ENCODE measurements around the gene TUBGCP6. TPM values are rescaled to one million over a fixed set of nuclear protein-coding genes. Genes with fewer than 3 reads are reported as not detected.

TUBGCP6 gene
- polyA plus RNA-seq, 1 donor from 2014 or later: 74.5 TPM

DNA sequence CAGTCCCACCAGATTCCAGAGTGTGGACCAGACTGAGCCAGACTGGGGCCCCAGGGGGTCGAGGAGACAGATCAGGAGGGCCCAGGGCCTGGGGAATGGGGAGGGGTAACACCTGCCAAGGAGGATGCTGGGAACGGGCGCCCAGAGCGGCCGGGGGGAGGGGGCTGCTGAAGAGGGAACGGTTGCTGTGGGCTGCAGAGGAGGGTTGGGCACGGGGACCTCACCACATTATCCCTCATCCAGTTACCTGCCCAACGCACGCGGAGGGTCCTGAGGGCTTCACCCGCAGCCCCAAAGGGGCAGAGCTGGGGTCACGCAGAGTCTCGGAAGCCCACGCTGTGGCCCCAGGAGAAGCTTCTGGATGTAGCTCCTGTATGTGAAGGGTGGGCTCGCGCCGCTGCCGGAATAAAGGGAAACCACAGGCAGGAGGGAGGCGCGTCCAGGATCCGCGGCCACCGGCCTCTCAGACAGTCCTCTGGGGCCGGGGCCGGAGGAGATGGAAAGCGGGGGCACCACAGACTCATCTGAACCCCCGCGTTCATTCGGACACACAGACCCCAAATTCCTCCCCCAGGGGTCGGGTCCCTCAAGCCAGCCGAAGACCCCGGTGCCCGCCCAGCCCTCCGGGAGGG lies 44.9 kb downstream of the TUBGCP6 start:
- TF ChIP-seq TAF1 (IDR thresholded peaks at IDR 0.05; ENCODE audit: low read depth): no peak
- no peak for TF ChIP-seq EZH2 (IDR thresholded peaks at IDR 0.05; ENCODE audit: borderline replicate concordance, insufficient read depth, low read length, poor library complexity, severe bottlenecking)
- TF ChIP-seq SMC3 (conservative IDR thresholded peaks at IDR 0.05; ENCODE audit: poor library complexity): no peak
- TF ChIP-seq, protein P1, sequence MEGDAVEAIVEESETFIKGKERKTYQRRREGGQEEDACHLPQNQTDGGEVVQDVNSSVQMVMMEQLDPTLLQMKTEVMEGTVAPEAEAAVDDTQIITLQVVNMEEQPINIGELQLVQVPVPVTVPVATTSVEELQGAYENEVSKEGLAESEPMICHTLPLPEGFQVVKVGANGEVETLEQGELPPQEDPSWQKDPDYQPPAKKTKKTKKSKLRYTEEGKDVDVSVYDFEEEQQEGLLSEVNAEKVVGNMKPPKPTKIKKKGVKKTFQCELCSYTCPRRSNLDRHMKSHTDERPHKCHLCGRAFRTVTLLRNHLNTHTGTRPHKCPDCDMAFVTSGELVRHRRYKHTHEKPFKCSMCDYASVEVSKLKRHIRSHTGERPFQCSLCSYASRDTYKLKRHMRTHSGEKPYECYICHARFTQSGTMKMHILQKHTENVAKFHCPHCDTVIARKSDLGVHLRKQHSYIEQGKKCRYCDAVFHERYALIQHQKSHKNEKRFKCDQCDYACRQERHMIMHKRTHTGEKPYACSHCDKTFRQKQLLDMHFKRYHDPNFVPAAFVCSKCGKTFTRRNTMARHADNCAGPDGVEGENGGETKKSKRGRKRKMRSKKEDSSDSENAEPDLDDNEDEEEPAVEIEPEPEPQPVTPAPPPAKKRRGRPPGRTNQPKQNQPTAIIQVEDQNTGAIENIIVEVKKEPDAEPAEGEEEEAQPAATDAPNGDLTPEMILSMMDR (IDR thresholded peaks at IDR 0.05; ENCODE audit: poor library complexity, severe bottlenecking): no peak
- TF ChIP-seq EP300 (conservative IDR thresholded peaks at IDR 0.05; ENCODE audit: poor library complexity, severe bottlenecking): no peak
- TF ChIP-seq POLR2AphosphoS5 (IDR thresholded peaks at IDR 0.05): no peak
- TF ChIP-seq, protein P2, sequence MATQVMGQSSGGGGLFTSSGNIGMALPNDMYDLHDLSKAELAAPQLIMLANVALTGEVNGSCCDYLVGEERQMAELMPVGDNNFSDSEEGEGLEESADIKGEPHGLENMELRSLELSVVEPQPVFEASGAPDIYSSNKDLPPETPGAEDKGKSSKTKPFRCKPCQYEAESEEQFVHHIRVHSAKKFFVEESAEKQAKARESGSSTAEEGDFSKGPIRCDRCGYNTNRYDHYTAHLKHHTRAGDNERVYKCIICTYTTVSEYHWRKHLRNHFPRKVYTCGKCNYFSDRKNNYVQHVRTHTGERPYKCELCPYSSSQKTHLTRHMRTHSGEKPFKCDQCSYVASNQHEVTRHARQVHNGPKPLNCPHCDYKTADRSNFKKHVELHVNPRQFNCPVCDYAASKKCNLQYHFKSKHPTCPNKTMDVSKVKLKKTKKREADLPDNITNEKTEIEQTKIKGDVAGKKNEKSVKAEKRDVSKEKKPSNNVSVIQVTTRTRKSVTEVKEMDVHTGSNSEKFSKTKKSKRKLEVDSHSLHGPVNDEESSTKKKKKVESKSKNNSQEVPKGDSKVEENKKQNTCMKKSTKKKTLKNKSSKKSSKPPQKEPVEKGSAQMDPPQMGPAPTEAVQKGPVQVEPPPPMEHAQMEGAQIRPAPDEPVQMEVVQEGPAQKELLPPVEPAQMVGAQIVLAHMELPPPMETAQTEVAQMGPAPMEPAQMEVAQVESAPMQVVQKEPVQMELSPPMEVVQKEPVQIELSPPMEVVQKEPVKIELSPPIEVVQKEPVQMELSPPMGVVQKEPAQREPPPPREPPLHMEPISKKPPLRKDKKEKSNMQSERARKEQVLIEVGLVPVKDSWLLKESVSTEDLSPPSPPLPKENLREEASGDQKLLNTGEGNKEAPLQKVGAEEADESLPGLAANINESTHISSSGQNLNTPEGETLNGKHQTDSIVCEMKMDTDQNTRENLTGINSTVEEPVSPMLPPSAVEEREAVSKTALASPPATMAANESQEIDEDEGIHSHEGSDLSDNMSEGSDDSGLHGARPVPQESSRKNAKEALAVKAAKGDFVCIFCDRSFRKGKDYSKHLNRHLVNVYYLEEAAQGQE (IDR thresholded peaks at IDR 0.05; ENCODE audit: borderline replicate concordance): no peak
- TF ChIP-seq RAD21 (conservative IDR thresholded peaks at IDR 0.05): no peak
- Histone ChIP-seq H3K27me3 (ENCODE audit: insufficient read depth, low read depth, low read length) (no peaks in the 10 kb centered on the region), H3K9ac (ENCODE audit: low read length) (peak overlapping the region; percentile 81), H3K4me2 (ENCODE audit: low read length) (peak overlapping the region; percentile 62), H3K4me3 (ENCODE audit: low read length) (peak overlapping the region; percentile 82), H3F3A (ENCODE audit: insufficient read depth, low read length, poor library complexity, severe bottlenecking) (no peaks in the 10 kb centered on the region), H3K27ac (ENCODE audit: low read length) (peak overlapping the region; percentile 42), H3K36me3 (ENCODE audit: insufficient read depth, low read length) (peaks cover 11% of the 10 kb centered on the region), H4K20me1 (ENCODE audit: insufficient read depth) (peaks cover 3% of the 10 kb centered on the region), H2AFZ (ENCODE audit: low read depth, low read length) (no peak overlapping the region), H3K9me2 (ENCODE audit: insufficient read depth, low read length) (no peaks in the 10 kb centered on the region), H3K79me2 (replicated peaks; ENCODE audit: insufficient read depth, low read length) (peaks cover 20% of the 10 kb centered on the region), H3K9me3 (ENCODE audit: low read length) (no peaks in the 10 kb centered on the region)

DNA sequence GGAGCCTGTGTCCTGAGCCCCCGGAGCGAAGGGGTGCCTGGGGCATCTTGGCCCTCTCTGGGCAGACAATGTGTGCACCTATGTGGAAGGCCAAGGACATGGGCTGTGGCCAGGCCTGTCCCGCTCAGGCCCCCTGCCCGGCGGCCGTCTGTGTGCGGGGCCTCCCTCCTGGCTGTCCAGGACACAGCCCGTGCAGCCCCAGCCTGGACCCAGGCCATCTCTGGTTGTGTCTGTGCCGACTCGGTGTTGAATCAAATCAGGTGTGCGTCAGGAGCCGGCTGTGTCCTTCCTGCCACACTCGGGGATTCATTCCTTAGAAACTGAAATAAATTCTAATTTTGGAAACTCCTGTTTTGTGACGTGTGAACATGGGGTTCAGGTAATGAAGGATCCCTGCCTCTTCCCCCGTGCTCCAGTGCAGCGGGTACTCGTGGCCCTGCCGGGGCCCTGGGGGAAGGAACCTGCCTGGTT lies 45.5 kb downstream of the TUBGCP6 start:
- no peaks in the 10 kb centered on the region for H3K9me2 ChIP-seq (ENCODE audit: insufficient read depth, low read length)
- peaks cover 11% of the 10 kb centered on the region for H3K36me3 ChIP-seq (ENCODE audit: insufficient read depth, low read length)
- H3K9ac ChIP-seq (ENCODE audit: low read length): peak overlapping the region; percentile 81
- TF ChIP-seq EZH2 (IDR thresholded peaks at IDR 0.05; ENCODE audit: borderline replicate concordance, insufficient read depth, low read length, poor library complexity, severe bottlenecking) (no peak), EP300 (conservative IDR thresholded peaks at IDR 0.05; ENCODE audit: poor library complexity, severe bottlenecking) (no peak), RAD21 (conservative IDR thresholded peaks at IDR 0.05) (no peak), SMC3 (conservative IDR thresholded peaks at IDR 0.05; ENCODE audit: poor library complexity) (no peak), MXI1 (conservative IDR thresholded peaks at IDR 0.05; ENCODE audit: poor library complexity, severe bottlenecking) (no peak), TAF1 (IDR thresholded peaks at IDR 0.05; ENCODE audit: low read depth) (no peak), POLR2AphosphoS5 (IDR thresholded peaks at IDR 0.05) (no peak)
- TF ChIP-seq, protein P1 (IDR thresholded peaks at IDR 0.05; ENCODE audit: poor library complexity, severe bottlenecking): no peak
- TF ChIP-seq, protein P2 (IDR thresholded peaks at IDR 0.05; ENCODE audit: borderline replicate concordance): no peak
- no peaks in the 10 kb centered on the region for H3K27me3 ChIP-seq (ENCODE audit: insufficient read depth, low read depth, low read length)
- H3K4me2 ChIP-seq (ENCODE audit: low read length): no peak overlapping the region
- peak overlapping the region; percentile 82 for H3K4me3 ChIP-seq (ENCODE audit: low read length)
- peaks cover 3% of the 10 kb centered on the region for H4K20me1 ChIP-seq (ENCODE audit: insufficient read depth)
- no peak overlapping the region for H2AFZ ChIP-seq (ENCODE audit: low read depth, low read length)
- H3K9me3 ChIP-seq (ENCODE audit: low read length): no peaks in the 10 kb centered on the region
- no peaks in the 10 kb centered on the region for H3F3A ChIP-seq (ENCODE audit: insufficient read depth, low read length, poor library complexity, severe bottlenecking)
- H3K27ac ChIP-seq (ENCODE audit: low read length): no peak overlapping the region
- H3K79me2 ChIP-seq (replicated peaks; ENCODE audit: insufficient read depth, low read length): peaks cover 20% of the 10 kb centered on the region

Data from neural cell (in vitro differentiated cells).